Omental fat pad (tissue), 4 donors: ENCODE data around the gene GPX7. TPM values are rescaled to one million over a fixed set of nuclear protein-coding genes. Genes with fewer than 3 reads are reported as not detected.

ENCODE experiments used
- ATAC-seq: fragments of 150-250 bp; one replicate; pipeline ENCODE4 v1.9.1; 2016; ENCODE audit warnings: mild to moderate bottlenecking, moderate library complexity; ENCODE audit not compliant: low FRiP score
- DNase-seq: peaks from one replicate; pipeline ENCODE4 v3.0.0-alpha.2; 2019; ENCODE audit warnings: low spot score
- total RNA-seq, 4 donors: library from RNA; depleted of rRNA; stranded (reverse); fragments of >200 nt; gene quantifications; one replicate each; pipeline ENCODE4 v1.1.0, GENCODE V29; 2016
- TF ChIP-seq, protein P1 (sequence below), 3 donors: fragments of 450-650 bp; IDR thresholded peaks; one replicate each; pipeline ENCODE4 v1.5.1; 2016 to 2017; ENCODE audit warnings: antibody characterized with exemption in 3 of 3, mild to moderate bottlenecking in 3 of 3, moderate library complexity in 2 of 3

Gene GPX7
- total RNA-seq, 4 donors from 2014 or later: 8.6 to 23.0 (median 16.3) TPM

DNA sequence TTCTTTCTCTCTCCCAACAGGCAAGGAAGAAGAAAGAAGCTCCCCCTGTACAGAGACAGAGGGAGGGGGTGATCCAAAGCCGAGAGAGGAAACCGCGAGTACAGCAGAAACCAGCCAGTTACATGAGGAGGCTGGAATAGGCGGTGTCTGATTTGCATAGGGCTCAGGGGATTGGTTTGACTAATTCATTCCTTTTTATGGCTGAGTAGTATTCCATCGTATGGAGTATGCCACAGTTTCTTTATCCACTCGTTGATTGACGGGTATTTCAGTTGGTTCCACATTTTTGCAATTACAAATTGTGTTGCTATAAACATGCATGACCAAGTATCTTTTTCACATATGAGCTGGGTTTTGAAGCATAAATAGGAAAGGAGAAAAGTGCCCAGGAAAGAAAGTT, 3.4 kb upstream of the GPX7 start:
- ATAC-seq (no peak), DNase-seq (no peak)

DNA sequence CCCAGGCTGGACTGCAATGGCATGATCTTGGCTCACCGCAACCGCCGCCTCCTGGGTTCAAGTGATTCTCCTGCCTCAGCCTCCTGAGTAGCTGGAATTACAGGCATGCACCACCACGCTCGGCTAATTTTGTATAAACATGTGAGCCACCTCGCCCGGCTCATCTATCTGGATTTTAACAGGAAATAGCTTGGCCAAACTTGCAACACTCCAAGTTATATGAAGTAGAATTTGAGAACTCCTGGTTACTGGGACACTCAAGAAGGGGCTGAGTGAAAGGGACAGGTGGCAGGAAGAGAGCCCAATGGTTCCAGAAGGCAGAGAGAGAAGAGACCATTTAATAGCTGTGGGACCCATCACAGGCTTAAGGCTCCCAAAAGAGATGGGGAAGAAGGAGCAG, 2.9 kb upstream of the GPX7 start:
- DNase-seq (no peak), ATAC-seq (no peak)
- TF ChIP-seq, protein P1, sequence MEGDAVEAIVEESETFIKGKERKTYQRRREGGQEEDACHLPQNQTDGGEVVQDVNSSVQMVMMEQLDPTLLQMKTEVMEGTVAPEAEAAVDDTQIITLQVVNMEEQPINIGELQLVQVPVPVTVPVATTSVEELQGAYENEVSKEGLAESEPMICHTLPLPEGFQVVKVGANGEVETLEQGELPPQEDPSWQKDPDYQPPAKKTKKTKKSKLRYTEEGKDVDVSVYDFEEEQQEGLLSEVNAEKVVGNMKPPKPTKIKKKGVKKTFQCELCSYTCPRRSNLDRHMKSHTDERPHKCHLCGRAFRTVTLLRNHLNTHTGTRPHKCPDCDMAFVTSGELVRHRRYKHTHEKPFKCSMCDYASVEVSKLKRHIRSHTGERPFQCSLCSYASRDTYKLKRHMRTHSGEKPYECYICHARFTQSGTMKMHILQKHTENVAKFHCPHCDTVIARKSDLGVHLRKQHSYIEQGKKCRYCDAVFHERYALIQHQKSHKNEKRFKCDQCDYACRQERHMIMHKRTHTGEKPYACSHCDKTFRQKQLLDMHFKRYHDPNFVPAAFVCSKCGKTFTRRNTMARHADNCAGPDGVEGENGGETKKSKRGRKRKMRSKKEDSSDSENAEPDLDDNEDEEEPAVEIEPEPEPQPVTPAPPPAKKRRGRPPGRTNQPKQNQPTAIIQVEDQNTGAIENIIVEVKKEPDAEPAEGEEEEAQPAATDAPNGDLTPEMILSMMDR (IDR thresholded peaks at IDR 0.05): no peak

More for the DNA sequence above, 3.4 kb upstream of the GPX7 start:
- TF ChIP-seq, protein P1 (IDR thresholded peaks at IDR 0.05): no peak

DNA sequence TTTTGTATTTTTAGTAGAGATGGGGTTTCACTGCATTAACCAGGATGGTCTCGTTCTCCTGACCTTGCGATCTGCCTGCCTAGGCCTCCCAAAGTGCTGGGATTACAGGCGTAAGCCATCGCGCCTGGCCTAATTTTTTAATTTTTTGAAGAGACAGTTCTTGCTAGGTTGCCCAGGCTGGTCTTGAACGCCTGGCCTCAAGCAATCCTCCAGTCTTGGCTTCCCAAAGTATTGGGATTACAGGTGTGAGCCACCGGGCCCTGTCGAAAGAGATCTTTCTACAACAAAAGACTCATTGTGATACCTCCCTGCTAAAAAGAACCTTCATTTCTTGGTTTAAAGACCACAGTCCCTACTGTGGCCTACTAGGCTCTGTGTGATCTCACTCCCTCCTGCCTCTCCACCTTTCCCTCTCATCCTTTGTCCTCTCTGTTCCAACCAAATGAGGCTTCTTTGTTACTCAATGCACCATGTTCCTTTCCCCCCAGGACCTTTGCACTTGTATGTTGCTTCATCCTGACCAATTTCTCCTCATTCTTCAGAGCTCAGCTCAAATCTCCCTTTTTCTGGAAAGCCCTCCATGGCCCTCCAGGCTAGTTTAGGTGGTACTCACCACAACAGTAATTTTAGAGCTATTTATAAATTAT, 1.5 kb upstream of the GPX7 start:
- TF ChIP-seq, protein P1 (IDR thresholded peaks at IDR 0.05): no peak
- ATAC-seq (no peak), DNase-seq (no peak)

DNA sequence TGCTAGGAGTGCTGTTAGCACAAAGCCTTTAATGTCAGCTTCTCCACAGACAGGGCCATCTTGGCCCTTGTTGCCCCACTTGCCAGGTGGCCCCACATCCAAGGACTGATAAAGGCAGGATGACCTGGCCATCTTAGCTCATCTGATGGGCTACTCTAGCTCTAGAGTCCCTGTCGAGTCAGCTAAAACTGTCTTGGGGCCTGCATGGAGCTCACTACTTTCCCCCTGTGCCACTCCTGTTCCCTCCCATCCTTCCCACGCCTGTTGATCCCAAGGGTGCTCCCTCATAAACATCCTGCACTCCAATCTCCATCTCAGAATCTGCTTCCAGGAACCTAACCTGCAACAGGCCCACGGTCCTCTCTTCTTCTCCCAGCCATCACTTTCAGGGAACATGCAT, 652 bp upstream of the GPX7 start:
- no peak for ATAC-seq
- DNase-seq: no peak
- TF ChIP-seq, protein P1 (IDR thresholded peaks at IDR 0.05): no peak

DNA sequence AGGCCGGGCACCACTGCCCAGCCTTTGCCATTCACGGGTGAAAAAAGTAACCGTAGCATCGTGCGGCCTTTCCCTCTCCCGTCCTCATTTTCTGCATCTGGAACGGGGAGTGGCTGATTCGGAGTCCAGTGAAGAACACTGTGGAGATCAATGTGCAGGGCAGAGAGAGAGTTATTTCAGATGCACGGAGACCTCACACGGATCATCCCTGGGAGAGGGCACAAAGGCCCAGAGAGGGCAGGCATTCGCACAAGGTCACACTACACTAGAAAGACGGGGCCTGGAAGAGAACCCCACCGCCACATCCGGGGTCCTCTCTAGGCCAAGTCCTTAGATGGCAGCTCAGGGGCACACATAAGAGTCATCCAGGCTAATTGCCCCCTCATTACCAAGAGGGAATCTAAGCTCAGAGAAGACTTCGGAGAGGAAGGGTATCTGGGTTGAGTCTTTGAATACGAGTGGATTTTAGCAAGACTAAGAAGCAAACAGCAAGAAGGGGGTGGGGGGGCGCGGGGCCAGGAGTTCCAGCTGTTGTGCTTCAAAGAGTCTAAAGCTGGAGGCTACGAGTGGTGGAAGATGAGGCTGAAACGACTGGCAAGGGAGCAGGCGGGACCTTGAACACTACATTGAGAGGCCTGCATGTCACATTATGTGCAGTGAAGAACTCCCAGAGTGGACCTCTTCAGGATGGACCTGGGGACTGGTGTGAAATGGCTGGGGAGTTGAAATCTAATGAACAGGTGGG, 857 bp downstream of the GPX7 start:
- DNase-seq (no peak), ATAC-seq (no peak)
- TF ChIP-seq, protein P1 (IDR thresholded peaks at IDR 0.05): no peak

DNA sequence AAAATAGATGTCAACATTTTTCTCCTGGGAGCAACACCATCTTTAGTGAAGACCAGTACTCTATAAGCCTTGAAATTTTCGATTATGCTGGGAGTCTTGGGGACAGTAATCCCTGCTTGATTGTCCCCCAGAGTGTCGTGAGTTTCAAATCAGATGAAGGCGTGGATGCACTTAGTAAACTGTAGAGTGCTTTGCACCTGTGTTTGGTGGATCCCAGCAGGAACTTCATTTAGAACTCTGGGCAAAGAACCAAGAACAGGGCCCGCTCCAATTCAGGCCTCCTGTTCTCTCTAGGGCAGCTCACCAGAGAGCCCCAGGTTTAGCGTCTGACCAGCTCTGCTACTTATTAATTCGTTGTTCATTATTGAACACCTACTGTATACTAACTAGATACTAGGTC, 1.5 kb downstream of the GPX7 start:
- TF ChIP-seq, protein P1 (IDR thresholded peaks at IDR 0.05): no peak
- no peak for ATAC-seq
- no peak for DNase-seq
